A673 (cell line): ENCODE measurements around the gene ALDH1A3.

Experiments used
- CTCF ChIP-seq: fragments of 300-800, 200-600 bp; sonication (generic); conservative IDR thresholded peaks from 2 replicates; pipeline ENCODE4 v1.5.1; 2017; ENCODE audit warnings: low read depth, mild to moderate bottlenecking, antibody characterized with exemption, low read length, moderate library complexity, mixed read lengths
- EZH2 ChIP-seq: fragments of 200-600 bp; sonication (generic); IDR thresholded peaks from 2 replicates; pipeline ENCODE4 v1.6.1; 2017; ENCODE audit warnings: borderline replicate concordance, low read depth, mild to moderate bottlenecking, mixed read lengths, antibody characterized with exemption, low read length; ENCODE audit not compliant: poor library complexity, severe bottlenecking

- no peak for TF ChIP-seq CTCF
- TF ChIP-seq EZH2 = no peak
Measured at GRCh38 chr15:100832149-100832942, 47.3 kb upstream of the ALDH1A3 start.
